NCI-H1436 treated with DMSO at 0.1 percent for 48 hours (cell line): ENCODE results near the gene MT4.

Experiments used
- DNase-seq: peaks from one replicate; lab custom pipeline; 2025; lab: John Stamatoyannopoulos, UW

Gene MT4

GRCh38 chr16:56564793-56565477, at the start of gene MT4:
Gene MT4 (plus strand): TSS chr16:56565073. CDS start chr16:56565129, 56 bp downstream.
- DNase-seq: no peak

GRCh38 chr16:56515665-56516064, 49.2 kb upstream of the MT4 start:
- DNase-seq: no peak

- DNase-seq: no peak
Measured at GRCh38 chr16:56517206-56517605, 47.7 kb upstream of the MT4 start.

- no peak for DNase-seq
Measured at GRCh38 chr16:56518425-56518824, 46.4 kb upstream of the MT4 start.

- DNase-seq: peak; percentile 33
Measured at GRCh38 chr16:56519459-56520250, 45.2 kb upstream of the MT4 start, which contains the start of gene BBS2. Gene BBS2 (minus strand): TSS chr16:56520024. CDS start chr16:56519862, 162 bp downstream.

GRCh38 chr16:56520251-56520577, 44.7 kb upstream of the MT4 start:
- no peak for DNase-seq

- DNase-seq: no peak
Measured at GRCh38 chr16:56525236-56525635, 39.6 kb upstream of the MT4 start.

GRCh38 chr16:56530872-56531271, 34.0 kb upstream of the MT4 start:
- no peak for DNase-seq

GRCh38 chr16:56532714-56533113, 32.2 kb upstream of the MT4 start:
- DNase-seq: no peak

GRCh38 chr16:56534847-56535383, 30.0 kb upstream of the MT4 start:
- no peak for DNase-seq

- no peak for DNase-seq
Measured at GRCh38 chr16:56538331-56538730, 26.5 kb upstream of the MT4 start.

- DNase-seq: no peak
Measured at GRCh38 chr16:56539656-56540055, 25.2 kb upstream of the MT4 start.

- DNase-seq: no peak
Measured at GRCh38 chr16:56542039-56542438, 22.8 kb upstream of the MT4 start.

GRCh38 chr16:56547120-56547948, 17.5 kb upstream of the MT4 start:
- no peak for DNase-seq

- DNase-seq: no peak
Measured at GRCh38 chr16:56547949-56548567, 16.8 kb upstream of the MT4 start.

GRCh38 chr16:56549161-56549560, 15.7 kb upstream of the MT4 start:
- DNase-seq: no peak

- no peak for DNase-seq
Measured at GRCh38 chr16:56549744-56550385, 15.0 kb upstream of the MT4 start.

- DNase-seq: no peak
Measured at GRCh38 chr16:56551796-56552738, 12.8 kb upstream of the MT4 start.

GRCh38 chr16:56554441-56554840, 10.4 kb upstream of the MT4 start:
- DNase-seq: no peak

- no peak for DNase-seq
Measured at GRCh38 chr16:56558024-56558747, 6.7 kb upstream of the MT4 start.
